Measurements from ENCODE around the gene S100A9.

The S100A9 gene

GRCh38 chr1:153354515-153355193, 3.0 kb upstream of the S100A9 start:
- Histone ChIP-seq H3K9me3 (ENCODE audit: control insufficient read depth, insufficient read depth, low read length) (no peaks in the 10 kb centered on the region), H3K4me1 (ENCODE audit: control insufficient read depth, insufficient read depth, low read length) (no peaks in the 10 kb centered on the region), H3K27me3 (ENCODE audit: control insufficient read depth, insufficient read depth, low read length) (no peaks in the 10 kb centered on the region; the same call in 1 of the 2 replicates), H3K4me3 (ENCODE audit: low read depth, low read length) (no peak overlapping the region), H3K9ac (ENCODE audit: low read depth, low read length) (no peak overlapping the region), H3K36me3 (ENCODE audit: control insufficient read depth, insufficient read depth, low read length) (no peaks in the 10 kb centered on the region), H3K27ac (ENCODE audit: low read depth, low read length) (no peak overlapping the region)

GRCh38 chr1:153355445-153356071, 2.1 kb upstream of the S100A9 start:
- Histone ChIP-seq H3K27me3 (ENCODE audit: control insufficient read depth, insufficient read depth, low read length) (no peaks in the 10 kb centered on the region; the same call in 1 of the 2 replicates), H3K27ac (ENCODE audit: low read depth, low read length) (no peak overlapping the region), H3K9ac (ENCODE audit: low read depth, low read length) (no peak overlapping the region), H3K4me1 (ENCODE audit: control insufficient read depth, insufficient read depth, low read length) (no peaks in the 10 kb centered on the region), H3K36me3 (ENCODE audit: control insufficient read depth, insufficient read depth, low read length) (no peaks in the 10 kb centered on the region), H3K9me3 (ENCODE audit: control insufficient read depth, insufficient read depth, low read length) (no peaks in the 10 kb centered on the region), H3K4me3 (ENCODE audit: low read depth, low read length) (no peak overlapping the region)

GRCh38 chr1:153356392-153357075, 1.1 kb upstream of the S100A9 start:
- Histone ChIP-seq H3K27me3 (ENCODE audit: control insufficient read depth, insufficient read depth, low read length) (no peaks in the 10 kb centered on the region), H3K9me3 (ENCODE audit: control insufficient read depth, insufficient read depth, low read length) (no peaks in the 10 kb centered on the region), H3K36me3 (ENCODE audit: control insufficient read depth, insufficient read depth, low read length) (no peaks in the 10 kb centered on the region), H3K9ac (ENCODE audit: low read depth, low read length) (no peak overlapping the region), H3K4me3 (ENCODE audit: low read depth, low read length) (no peak overlapping the region), H3K27ac (ENCODE audit: low read depth, low read length) (no peak overlapping the region), H3K4me1 (ENCODE audit: control insufficient read depth, insufficient read depth, low read length) (no peaks in the 10 kb centered on the region)

GRCh38 chr1:153357076-153357852, 390 bp upstream of the S100A9 start:
- no peak overlapping the region for H3K4me3 ChIP-seq (ENCODE audit: low read depth, low read length)
- no peaks in the 10 kb centered on the region for H3K36me3 ChIP-seq (ENCODE audit: control insufficient read depth, insufficient read depth, low read length)
- no peaks in the 10 kb centered on the region for H3K9me3 ChIP-seq (ENCODE audit: control insufficient read depth, insufficient read depth, low read length)
- H3K27me3 ChIP-seq (ENCODE audit: control insufficient read depth, insufficient read depth, low read length): no peaks in the 10 kb centered on the region
- no peak overlapping the region for H3K9ac ChIP-seq (ENCODE audit: low read depth, low read length)
- no peaks in the 10 kb centered on the region for H3K4me1 ChIP-seq (ENCODE audit: control insufficient read depth, insufficient read depth, low read length)
- H3K27ac ChIP-seq (ENCODE audit: low read depth, low read length): no peak overlapping the region

- no peaks in the 10 kb centered on the region for H3K4me1 ChIP-seq (ENCODE audit: control insufficient read depth, insufficient read depth, low read length)
- no peak overlapping the region for H3K4me3 ChIP-seq (ENCODE audit: low read depth, low read length)
- no peaks in the 10 kb centered on the region for H3K9me3 ChIP-seq (ENCODE audit: control insufficient read depth, insufficient read depth, low read length)
- H3K36me3 ChIP-seq (ENCODE audit: control insufficient read depth, insufficient read depth, low read length): no peaks in the 10 kb centered on the region
- no peak overlapping the region for H3K27ac ChIP-seq (ENCODE audit: low read depth, low read length)
- H3K9ac ChIP-seq (ENCODE audit: low read depth, low read length): no peak overlapping the region
- no peaks in the 10 kb centered on the region for H3K27me3 ChIP-seq (ENCODE audit: control insufficient read depth, insufficient read depth, low read length)
These were observed 979 bp downstream of the S100A9 start for GRCh38 chr1:153358691-153358975.

- H3K27me3 ChIP-seq (ENCODE audit: control insufficient read depth, insufficient read depth, low read length): no peaks in the 10 kb centered on the region
- no peak overlapping the region for H3K27ac ChIP-seq (ENCODE audit: low read depth, low read length)
- no peaks in the 10 kb centered on the region for H3K9me3 ChIP-seq (ENCODE audit: control insufficient read depth, insufficient read depth, low read length)
- no peak overlapping the region for H3K9ac ChIP-seq (ENCODE audit: low read depth, low read length)
- H3K4me1 ChIP-seq (ENCODE audit: control insufficient read depth, insufficient read depth, low read length): no peaks in the 10 kb centered on the region
- H3K4me3 ChIP-seq (ENCODE audit: low read depth, low read length): no peak overlapping the region
- no peaks in the 10 kb centered on the region for H3K36me3 ChIP-seq (ENCODE audit: control insufficient read depth, insufficient read depth, low read length)
These were observed 1.6 kb downstream of the S100A9 start for GRCh38 chr1:153359241-153359640.

- Histone ChIP-seq H3K27me3 (ENCODE audit: control insufficient read depth, insufficient read depth, low read length) (no peaks in the 10 kb centered on the region), H3K9ac (ENCODE audit: low read depth, low read length) (no peak overlapping the region)
These were observed 2.5 kb downstream of the S100A9 start for GRCh38 chr1:153360190-153360589.

GRCh38 chr1:153360592-153361479, 3.2 kb downstream of the S100A9 start:
- no peak overlapping the region for H3K27ac ChIP-seq (ENCODE audit: low read depth, low read length)
- no peak overlapping the region for H3K9ac ChIP-seq (ENCODE audit: low read depth, low read length)
- no peak overlapping the region for H3K4me3 ChIP-seq (ENCODE audit: low read depth, low read length)
- no peaks in the 10 kb centered on the region for H3K9me3 ChIP-seq (ENCODE audit: control insufficient read depth, insufficient read depth, low read length)
- H3K36me3 ChIP-seq (ENCODE audit: control insufficient read depth, insufficient read depth, low read length): no peaks in the 10 kb centered on the region
- no peaks in the 10 kb centered on the region for H3K4me1 ChIP-seq (ENCODE audit: control insufficient read depth, insufficient read depth, low read length)
- H3K27me3 ChIP-seq (ENCODE audit: control insufficient read depth, insufficient read depth, low read length): no peaks in the 10 kb centered on the region

More at GRCh38 chr1:153360190-153360589, 2.5 kb downstream of the S100A9 start:
- Histone ChIP-seq H3K27ac (ENCODE audit: low read depth, low read length) (no peak overlapping the region), H3K4me1 (ENCODE audit: control insufficient read depth, insufficient read depth, low read length) (no peaks in the 10 kb centered on the region), H3K9me3 (ENCODE audit: control insufficient read depth, insufficient read depth, low read length) (no peaks in the 10 kb centered on the region), H3K36me3 (ENCODE audit: control insufficient read depth, insufficient read depth, low read length) (no peaks in the 10 kb centered on the region), H3K4me3 (ENCODE audit: low read depth, low read length) (no peak overlapping the region)

- H3K27me3 ChIP-seq (ENCODE audit: control insufficient read depth, insufficient read depth, low read length): no peaks in the 10 kb centered on the region
- H3K36me3 ChIP-seq (ENCODE audit: control insufficient read depth, insufficient read depth, low read length): no peaks in the 10 kb centered on the region
- no peaks in the 10 kb centered on the region for H3K9me3 ChIP-seq (ENCODE audit: control insufficient read depth, insufficient read depth, low read length)
- no peak overlapping the region for H3K9ac ChIP-seq (ENCODE audit: low read depth, low read length)
- H3K4me3 ChIP-seq (ENCODE audit: low read depth, low read length): no peak overlapping the region
- no peak overlapping the region for H3K27ac ChIP-seq (ENCODE audit: low read depth, low read length)
- H3K4me1 ChIP-seq (ENCODE audit: control insufficient read depth, insufficient read depth, low read length): no peaks in the 10 kb centered on the region
These were observed 3.9 kb downstream of the S100A9 start for GRCh38 chr1:153361480-153362109.

GRCh38 chr1:153362187-153362775, 4.6 kb downstream of the S100A9 start:
- Histone ChIP-seq H3K9ac (ENCODE audit: low read depth, low read length) (no peak overlapping the region), H3K4me1 (ENCODE audit: control insufficient read depth, insufficient read depth, low read length) (no peaks in the 10 kb centered on the region), H3K36me3 (ENCODE audit: control insufficient read depth, insufficient read depth, low read length) (no peaks in the 10 kb centered on the region), H3K27ac (ENCODE audit: low read depth, low read length) (no peak overlapping the region), H3K27me3 (ENCODE audit: control insufficient read depth, insufficient read depth, low read length) (no peaks in the 10 kb centered on the region), H3K9me3 (ENCODE audit: control insufficient read depth, insufficient read depth, low read length) (no peaks in the 10 kb centered on the region), H3K4me3 (ENCODE audit: low read depth, low read length) (no peak overlapping the region)

All from HUES48 (cell line).